Measurements from ENCODE around the gene ORC1.

ORC1 gene

GRCh38 chr1:52404116-52404974 lies at the start of gene ORC1, which contains the start of gene PRPF38A:
Gene ORC1, minus strand, starts transcription at chr1:52404423. Its CDS starts 2,200 bp downstream, at chr1:52402223.
Gene PRPF38A, plus strand, starts transcription at chr1:52404602. Its CDS starts 148 bp downstream, at chr1:52404750.
- in situ Hi-C loops (cut with HindIII; ENCODE audit: low sequenced_read_pairs) = no loop called here

DNA sequence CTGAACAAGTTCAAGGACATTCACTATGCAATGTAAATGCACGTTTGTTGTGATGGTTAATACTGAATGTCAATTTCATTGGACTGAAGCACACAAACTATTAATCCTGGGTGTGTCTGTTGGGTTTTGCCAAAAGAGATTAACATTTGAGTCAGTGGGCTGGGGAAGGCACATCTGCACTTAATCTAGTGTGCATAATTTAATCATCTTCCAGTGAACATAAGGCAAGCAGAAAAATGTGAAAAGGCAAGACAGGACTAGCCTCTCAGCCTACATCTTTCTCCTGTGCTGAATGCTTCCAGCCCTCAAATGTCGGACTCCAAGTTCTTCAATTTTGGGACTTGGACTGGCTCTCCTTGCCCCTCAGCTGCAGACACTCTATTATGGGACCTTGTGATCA lies 40.2 kb upstream of the ORC1 start:
- in situ Hi-C loops (cut with HindIII; ENCODE audit: low sequenced_read_pairs) = no loop called here

DNA sequence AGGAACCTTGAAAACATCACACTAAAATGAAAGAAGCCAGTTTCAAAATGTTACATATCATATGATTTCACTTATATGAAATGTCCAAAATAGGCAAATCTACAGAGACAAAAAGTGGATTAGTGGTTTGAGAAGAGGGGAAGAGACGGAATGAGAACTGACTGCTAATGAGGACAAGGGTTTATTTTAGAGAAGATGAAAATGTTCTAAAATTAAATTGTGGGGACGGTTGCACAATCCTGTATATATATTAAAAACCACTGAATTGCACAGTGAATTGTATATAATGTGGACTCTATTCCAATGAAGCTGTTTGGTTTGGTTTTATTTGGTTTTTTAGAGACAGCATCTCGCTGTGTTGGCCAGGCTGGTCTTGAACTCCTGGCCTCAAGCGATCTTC lies 35.8 kb upstream of the ORC1 start:
- in situ Hi-C loops (cut with HindIII; ENCODE audit: low sequenced_read_pairs) = no loop called here

DNA sequence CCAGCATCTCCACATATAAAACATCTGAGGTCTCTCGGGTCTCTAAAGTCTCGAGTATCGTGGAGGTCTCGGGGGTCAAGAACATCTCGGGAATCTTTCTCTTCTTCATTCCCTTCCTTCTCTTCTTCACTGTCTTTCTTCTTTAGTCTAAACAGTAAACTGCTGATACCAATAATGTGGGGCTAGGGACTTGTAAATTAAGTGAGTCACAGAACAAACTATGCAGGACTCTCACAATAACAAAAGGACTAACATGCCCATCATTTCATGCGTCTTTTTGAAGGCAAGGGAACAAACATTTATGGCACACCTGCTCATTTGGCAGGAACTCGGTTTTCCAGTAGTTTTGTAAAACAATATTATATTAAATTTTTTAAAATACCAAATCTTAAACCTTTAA lies 32.6 kb upstream of the ORC1 start:
- in situ Hi-C loops (cut with HindIII; ENCODE audit: low sequenced_read_pairs) = no loop called here

DNA sequence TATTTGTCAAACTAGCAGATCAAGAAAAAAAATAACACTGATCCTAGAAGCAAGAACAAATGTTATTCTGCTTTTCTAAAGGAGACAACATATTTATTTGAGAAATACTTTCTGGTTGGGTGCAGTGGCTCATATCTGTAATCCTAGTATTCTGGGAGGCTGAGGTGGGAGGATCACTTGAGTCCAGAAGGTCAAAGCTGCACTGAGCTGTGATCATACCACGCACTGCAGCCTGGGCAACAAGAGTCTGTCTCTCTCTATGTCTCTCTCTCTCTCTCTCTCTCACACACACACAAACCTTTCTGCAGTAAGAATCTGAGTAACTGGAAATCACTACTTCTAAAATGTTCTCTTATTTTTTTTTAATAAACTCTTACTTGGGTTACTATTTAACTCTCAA lies 31.4 kb upstream of the ORC1 start:
- in situ Hi-C loops (cut with HindIII; ENCODE audit: low sequenced_read_pairs) = no loop called here

GRCh38 chr1:52435211-52435610 lies 31.0 kb upstream of the ORC1 start:
- in situ Hi-C loops (cut with HindIII; ENCODE audit: low sequenced_read_pairs) = no loop called here

GRCh38 chr1:52432807-52433206 lies 28.6 kb upstream of the ORC1 start:
- in situ Hi-C loops (cut with HindIII; ENCODE audit: low sequenced_read_pairs) = no loop called here

GRCh38 chr1:52427152-52427551 lies 22.9 kb upstream of the ORC1 start:
- in situ Hi-C loops (cut with HindIII; ENCODE audit: low sequenced_read_pairs) = no loop called here

DNA sequence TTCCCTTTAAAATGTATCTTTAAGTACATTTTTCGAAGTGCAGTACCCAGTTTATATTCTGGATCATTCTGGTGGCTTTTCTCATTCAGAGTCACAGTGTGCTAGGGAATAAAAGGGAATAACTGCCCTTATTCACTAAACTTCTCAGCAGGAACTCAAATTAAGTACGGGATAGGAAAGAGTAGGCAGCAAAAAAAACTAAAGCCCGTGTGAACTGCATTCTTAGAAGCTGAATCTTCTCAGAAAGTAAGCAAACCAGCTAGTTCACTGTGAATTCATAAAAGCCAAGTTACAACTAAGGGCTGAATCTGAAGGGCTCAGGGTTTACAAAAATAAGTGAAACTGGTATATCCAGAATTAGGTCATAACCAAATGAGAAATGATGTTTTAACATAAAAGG lies 22.1 kb upstream of the ORC1 start:
- in situ Hi-C loops (cut with HindIII; ENCODE audit: low sequenced_read_pairs) = no loop called here

DNA sequence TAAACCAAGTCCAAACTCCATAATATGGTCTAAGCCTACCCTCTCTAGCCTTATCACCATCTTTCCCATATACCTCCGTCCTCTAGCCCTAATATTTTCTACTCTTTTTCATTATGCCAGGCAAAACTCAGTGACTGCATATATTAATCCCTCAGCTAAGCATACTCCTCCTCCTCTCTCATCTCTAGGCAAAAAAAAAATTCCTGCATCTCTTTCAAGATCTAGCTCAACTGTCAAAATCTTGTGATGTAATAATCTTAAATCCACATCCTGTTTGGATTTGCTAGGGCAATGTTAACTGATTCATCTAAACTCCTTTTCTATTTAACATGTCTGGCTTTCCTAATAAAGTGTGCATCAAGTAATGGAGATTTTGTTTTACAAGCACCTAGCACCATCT lies 20.6 kb upstream of the ORC1 start:
- in situ Hi-C loops (cut with HindIII; ENCODE audit: low sequenced_read_pairs) = no loop called here

GRCh38 chr1:52424231-52424636 lies 20.0 kb upstream of the ORC1 start:
- in situ Hi-C loops (cut with HindIII; ENCODE audit: low sequenced_read_pairs) = no loop called here

- in situ Hi-C loops (cut with HindIII; ENCODE audit: low sequenced_read_pairs) = no loop called here
Measured at GRCh38 chr1:52423771-52424170, 19.5 kb upstream of the ORC1 start.

GRCh38 chr1:52423055-52423454 lies 18.8 kb upstream of the ORC1 start:
- in situ Hi-C loops (cut with HindIII; ENCODE audit: low sequenced_read_pairs) = no loop called here

- in situ Hi-C loops (cut with HindIII; ENCODE audit: low sequenced_read_pairs) = no loop called here
Measured at GRCh38 chr1:52420713-52421112, 16.5 kb upstream of the ORC1 start.

DNA sequence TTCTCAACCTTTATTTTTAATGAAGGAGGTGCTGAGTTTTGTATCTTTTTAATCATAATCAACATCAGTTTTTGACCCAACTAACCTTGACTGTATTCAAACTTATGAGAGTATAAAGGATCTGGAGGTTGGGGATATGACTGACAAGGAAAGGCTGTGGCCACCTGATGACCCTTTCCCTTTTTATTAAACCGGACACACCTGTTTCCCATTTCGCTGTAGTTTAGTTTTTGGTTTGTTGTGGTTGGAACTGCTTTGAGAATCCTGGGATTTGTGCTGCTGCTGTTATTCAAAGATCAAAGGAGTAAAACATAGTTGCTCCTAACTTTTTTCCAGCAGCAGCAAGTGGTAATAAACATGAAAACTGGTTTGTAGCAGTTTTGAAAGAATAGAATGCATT lies 12.6 kb upstream of the ORC1 start:
- in situ Hi-C loops (cut with HindIII; ENCODE audit: low sequenced_read_pairs) = no loop called here

- in situ Hi-C loops (cut with HindIII; ENCODE audit: low sequenced_read_pairs) = no loop called here
Measured at GRCh38 chr1:52414942-52415341, 10.7 kb upstream of the ORC1 start.

GRCh38 chr1:52413410-52413989 lies 9.3 kb upstream of the ORC1 start:
- in situ Hi-C loops (cut with HindIII; ENCODE audit: low sequenced_read_pairs) = no loop called here

GRCh38 chr1:52404975-52405338 lies 734 bp upstream of the ORC1 start:
- in situ Hi-C loops (cut with HindIII; ENCODE audit: low sequenced_read_pairs) = no loop called here

DNA sequence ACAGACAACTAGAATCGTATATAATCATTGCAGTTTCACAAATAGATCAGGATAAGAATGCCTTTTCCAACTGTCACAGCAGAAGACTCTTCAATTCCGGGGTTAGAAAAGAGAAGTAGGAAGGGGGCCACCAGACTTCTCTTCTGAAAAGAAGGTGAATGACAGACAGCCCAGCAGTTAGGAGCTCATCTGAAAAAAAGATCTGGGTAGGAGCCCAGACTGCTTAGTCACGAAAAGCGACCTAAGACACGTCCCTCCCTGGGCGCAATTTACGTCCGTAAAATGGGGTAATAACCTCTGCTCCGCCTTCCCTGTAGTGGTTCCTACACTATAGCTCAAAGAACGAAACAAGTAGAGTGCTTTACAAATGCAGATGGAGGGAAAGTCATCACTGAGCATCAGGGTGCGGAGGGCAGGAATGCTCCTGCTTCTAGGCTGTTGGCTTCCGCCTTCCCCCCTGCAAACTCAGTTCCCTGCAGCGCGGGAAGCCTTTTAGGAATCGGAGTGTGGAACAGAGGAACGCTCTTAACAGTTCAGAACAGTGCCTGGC lies 582 bp downstream of the ORC1 start:
- in situ Hi-C loops (cut with HindIII; ENCODE audit: low sequenced_read_pairs) = no loop called here

- in situ Hi-C loops (cut with HindIII; ENCODE audit: low sequenced_read_pairs) = no loop called here
Measured at GRCh38 chr1:52402860-52403240, 1.4 kb downstream of the ORC1 start.

GRCh38 chr1:52400131-52400530 lies 4.1 kb downstream of the ORC1 start:
- in situ Hi-C loops (cut with HindIII; ENCODE audit: low sequenced_read_pairs) = no loop called here

- in situ Hi-C loops (cut with HindIII; ENCODE audit: low sequenced_read_pairs) = no loop called here
Measured at GRCh38 chr1:52399629-52400028, 4.6 kb downstream of the ORC1 start.

Measured in endothelial cell of hepatic sinusoid (primary cell).